HG02981 (cell line): ENCODE results near the gene NTN3.
"Not testable (repeated sequence)": the region's sequence is repeated elsewhere in the genome, so short reads cannot be mapped to it uniquely, and the experiment has no call there.

Experiments used
- ATAC-seq: cut with Tn5 transposase; IDR thresholded peaks from one replicate; pipeline ENCODE4 v1.9.1; 2021; ENCODE audit warnings: mild to moderate bottlenecking, moderate library complexity; ENCODE audit not compliant: unreplicated experiment

The NTN3 gene

GRCh38 chr16:2476741-2477140 lies 5.6 kb downstream of the NTN3 start:
- ATAC-seq = no peak

DNA sequence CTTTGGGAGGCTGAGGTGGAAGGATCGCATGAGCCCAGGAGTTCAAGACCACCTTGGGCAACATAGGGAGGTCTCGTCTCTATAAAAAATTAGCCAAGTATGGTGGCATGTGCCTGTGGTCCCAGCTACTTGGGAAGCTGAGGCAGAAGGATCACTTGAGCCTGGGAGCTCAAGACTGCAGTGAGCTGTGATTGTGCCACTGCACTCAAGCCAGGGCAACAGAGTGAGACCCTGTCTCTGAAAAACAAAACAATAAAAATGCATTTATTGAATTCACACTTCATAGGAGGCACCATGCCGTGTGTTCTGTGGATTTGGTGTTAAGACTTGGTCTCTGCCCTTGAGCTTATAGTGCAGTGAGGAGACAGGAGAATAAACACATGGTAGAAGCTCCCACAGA lies 6.2 kb downstream of the NTN3 start:
- ATAC-seq = no peak

DNA sequence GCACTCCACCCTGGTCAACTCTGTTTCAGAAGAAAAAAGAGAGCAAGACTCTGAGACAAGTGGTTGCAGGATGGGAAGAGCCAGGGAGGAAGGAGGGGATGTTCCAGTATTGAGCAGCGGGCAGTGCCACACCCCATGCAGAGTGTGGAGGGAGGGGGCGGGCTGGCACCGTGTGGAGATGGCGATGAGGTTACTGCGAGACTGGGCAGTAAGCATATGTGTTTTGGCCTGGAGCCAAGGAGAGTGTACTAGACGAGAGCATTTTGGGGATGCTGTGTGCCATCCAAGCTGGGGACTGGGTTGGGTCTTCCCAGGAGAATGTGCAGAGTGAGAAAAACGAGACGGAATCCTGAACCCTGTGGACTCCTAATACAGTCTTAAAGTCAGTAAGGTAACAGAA lies 7.2 kb downstream of the NTN3 start:
- ATAC-seq = no peak

- not testable (repeated sequence) for ATAC-seq
Measured at GRCh38 chr16:2479996-2480395, 8.9 kb downstream of the NTN3 start.

DNA sequence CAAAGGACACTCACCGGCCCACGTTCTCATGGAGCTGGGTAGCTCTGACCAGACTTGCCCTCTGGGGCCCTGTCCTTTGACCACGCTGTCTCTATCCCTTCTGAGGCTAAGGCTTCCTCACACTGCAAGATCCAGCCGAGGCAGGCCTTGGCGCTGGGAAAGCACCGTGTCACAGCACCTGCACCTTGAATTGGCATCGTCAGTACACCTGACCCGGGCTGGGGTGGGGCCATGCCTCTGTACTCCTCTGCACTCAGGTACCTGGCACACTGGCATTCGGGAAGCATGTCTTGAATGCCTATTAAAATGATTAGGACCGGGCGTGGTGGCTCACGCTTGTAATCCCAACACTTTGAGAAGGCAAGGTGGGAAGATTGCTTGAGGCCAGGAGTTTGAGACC lies 9.9 kb downstream of the NTN3 start:
- no peak for ATAC-seq

DNA sequence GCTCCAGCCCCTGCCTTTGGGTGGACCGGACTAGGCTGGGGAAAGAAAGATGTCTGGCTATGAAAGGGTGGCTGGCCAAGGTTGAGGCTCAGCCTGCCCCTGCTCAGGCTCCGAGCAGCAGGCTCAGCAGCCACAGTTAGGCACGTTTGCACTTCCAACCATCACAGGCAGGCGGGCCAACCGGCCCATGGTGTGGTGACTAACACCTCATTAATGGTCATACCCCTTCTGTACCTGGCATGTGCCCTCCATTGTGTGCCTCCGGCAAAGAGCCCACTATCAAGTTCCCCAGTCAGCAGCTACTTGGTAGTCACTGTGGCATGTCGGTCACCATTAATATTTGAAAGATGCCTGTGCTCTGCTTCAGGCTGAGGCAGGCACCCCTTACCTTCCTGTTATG lies 10.6 kb downstream of the NTN3 start:
- ATAC-seq = no peak

GRCh38 chr16:2482249-2482648 lies 11.2 kb downstream of the NTN3 start:
- ATAC-seq = no peak

DNA sequence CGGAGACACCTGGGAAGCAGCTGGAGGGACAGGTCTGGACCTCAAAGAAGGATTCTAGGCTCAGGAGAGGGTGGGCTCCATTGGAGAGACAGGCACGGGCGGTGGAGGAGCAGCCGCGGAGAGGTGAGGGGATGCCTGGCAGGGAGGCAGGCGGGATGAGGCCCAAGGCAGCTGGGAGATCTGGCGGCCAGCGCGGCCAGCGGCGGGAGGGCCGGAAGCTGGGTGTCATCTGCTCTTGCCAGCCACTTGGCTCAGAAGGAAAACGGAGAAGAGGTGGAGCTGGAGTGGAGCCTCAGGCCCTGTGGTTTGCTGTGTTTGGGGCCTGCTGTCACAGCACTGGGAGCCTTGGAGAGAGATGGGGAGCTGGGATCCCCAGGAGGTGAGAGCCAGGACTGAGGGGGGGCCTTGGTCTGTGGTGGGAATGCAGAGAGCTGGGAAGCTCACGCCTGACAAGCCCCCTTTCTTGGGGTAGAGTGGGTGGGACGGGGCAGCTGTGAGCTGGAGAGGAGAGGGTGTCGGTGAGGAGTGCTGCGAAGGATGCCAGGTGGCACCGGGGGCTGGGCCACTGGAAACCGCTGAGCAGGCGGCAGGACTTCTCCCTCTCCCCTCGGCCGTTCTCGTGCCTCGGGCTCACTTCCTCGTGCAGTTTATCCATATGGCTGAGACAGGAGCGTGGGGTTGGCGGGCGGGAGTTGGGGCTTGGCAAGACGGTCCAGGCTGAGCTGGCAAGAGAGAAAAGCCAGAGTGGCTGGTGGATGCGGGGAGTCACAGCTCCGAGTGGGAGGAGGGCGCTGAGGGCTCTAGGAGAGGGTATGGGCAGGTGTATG lies 11.8 kb downstream of the NTN3 start:
- no peak for ATAC-seq

- no peak for ATAC-seq
Measured at GRCh38 chr16:2483939-2484897, 13.1 kb downstream of the NTN3 start.

DNA sequence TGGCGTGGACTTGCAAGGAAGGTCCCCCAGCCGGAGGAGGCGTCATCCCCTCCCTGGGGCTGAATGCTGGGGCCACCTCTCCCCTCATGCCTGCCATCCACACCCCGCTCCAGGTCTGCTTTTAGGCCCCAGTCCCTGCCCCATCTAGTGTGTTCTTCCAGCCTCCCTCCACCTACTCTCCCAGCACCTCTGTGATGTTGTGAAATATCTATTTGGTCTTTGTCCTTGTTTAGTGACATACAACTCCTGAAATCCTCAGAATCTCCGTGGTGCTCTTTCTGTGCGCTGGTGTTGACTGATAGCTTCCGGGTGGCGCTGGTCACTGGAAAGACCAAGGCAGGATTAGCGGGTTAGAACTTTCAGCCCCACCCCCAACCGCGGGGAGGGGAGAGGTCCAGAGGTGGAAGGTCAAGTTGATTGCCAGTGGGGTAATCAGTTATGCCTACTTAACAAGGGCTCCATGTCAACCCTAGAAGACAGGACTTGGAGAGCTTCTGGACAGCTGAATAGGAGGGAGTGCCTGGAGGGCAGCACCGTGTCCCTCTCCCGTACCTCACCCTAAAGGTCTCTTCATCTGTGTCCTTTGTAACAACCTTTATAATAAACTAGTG lies 13.9 kb downstream of the NTN3 start:
- ATAC-seq = no peak

DNA sequence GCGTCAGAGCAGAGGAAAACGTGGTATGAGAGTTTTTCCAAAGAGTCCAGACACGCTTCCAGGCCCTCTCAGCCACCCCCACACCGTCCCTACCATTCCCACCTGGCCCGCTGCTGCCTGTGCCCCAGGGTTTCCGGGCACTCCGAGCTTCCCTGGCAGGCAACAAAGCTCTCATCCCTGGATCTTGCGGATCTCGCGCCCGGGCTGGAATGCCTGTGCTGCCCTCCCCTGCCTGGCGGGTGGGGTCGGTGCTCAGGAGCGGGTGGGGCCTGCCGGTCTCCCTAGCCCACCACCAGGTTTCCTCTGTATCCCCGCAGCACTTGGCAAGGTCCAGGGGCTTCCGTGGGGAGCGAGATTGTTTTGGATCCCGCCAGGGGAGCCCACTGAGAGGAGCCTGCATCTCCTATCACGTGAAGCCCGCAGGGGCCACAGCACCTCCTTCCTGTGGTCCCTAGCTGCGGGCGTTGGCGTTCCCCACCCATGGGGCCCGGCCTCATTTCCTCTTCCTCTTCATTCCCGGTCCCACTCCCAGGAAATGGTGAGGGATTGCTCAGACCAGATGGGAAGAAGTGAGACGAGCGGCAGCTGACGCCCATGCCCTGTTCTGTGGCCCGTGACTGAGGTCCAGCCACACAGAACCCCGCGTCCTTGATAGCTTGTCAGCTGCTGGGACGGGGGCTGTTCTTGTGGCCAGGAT lies 14.9 kb downstream of the NTN3 start:
- ATAC-seq = no peak

GRCh38 chr16:2486645-2487516 lies 15.8 kb downstream of the NTN3 start:
- ATAC-seq = peak; percentile 62

DNA sequence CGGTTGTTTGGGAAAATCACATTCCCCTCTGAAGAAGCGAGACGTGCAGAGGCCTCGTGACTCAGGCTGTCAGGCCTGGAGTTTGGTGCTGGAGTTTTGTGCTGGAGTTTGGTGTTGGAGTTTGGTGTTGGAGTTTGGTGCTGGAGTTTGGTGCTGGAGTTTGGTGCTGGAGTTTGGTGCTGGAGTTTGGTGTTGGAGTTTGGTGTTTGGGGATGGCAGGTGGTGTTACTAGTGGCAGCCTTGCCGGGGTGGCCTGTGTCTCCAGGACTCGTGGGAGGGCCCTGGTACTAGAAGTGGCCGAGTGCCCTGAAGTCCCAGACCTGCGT lies 16.4 kb downstream of the NTN3 start:
- no peak for ATAC-seq

DNA sequence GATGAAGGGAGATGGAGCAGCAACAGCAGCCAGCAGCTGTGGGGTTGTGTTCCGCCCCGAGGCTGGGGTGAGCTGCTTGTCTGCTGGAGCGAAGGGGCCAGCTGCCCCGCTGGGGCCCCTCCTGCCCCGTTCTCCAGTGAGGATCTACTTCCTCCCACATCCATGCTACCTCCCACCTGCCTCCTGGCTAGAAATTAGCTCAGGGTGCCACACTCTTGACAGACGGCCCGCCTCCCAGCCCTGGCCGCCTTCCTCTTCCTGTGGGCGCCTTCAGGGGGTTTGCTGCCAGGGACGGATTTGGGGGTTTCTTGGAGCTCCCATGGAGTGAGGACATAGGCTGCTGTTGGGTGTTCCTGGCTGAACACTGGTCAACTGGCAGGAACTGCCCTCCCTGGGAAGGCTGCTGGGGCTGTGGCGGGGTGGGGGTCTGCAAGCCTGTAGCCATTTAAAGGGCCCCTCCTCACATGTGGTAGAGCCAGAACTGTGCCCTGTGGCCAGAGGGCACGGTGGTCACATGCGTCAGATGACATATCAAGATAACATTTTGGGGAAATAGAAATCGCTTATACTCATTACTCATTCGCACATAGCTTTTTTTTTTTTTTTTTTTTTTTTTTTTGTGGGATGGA lies 16.9 kb downstream of the NTN3 start:
- no peak for ATAC-seq

GRCh38 chr16:2489581-2489980 lies 18.5 kb downstream of the NTN3 start:
- no peak for ATAC-seq

GRCh38 chr16:2490190-2491105 lies 19.4 kb downstream of the NTN3 start:
- ATAC-seq = no peak

DNA sequence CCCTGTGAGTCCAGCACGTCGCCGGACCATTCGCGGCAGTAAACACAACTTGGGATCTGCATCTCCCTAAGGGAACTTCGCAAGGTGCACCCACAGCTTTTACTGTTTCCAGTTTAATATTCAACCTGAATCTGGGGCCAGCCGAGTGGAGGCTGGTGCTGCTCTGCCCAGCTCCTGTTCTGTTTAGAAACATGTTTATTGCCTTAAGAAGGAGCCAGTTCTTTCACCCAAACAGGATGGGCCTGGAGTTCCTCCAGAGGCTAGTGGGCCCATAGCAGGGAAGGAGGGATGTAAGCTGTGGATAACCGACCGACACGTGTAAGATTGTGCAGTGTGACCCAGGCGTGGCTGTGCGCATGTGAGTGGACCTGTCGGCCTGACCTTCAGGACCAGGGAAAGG lies 21.2 kb downstream of the NTN3 start:
- ATAC-seq = no peak

- no peak for ATAC-seq
Measured at GRCh38 chr16:2493605-2494004, 22.5 kb downstream of the NTN3 start.

- ATAC-seq = no peak
Measured at GRCh38 chr16:2494616-2495015, 23.5 kb downstream of the NTN3 start.
